ENCODE measurements around the gene CD5L.

- TF ChIP-seq EZH2 (IDR thresholded peaks at IDR 0.05) (no peak), POLR2AphosphoS5 (IDR thresholded peaks at IDR 0.05; ENCODE audit: borderline replicate concordance, low read depth, low read length) (no peak)
Observed at GRCh38 chr1:157798211-157798610, 43.4 kb downstream of the CD5L start.

Measured in SK-N-MC (cell line).